ENCODE results near the gene SREBF2. TPM values are rescaled to one million over a fixed set of nuclear protein-coding genes. Genes with fewer than 3 reads are reported as not detected.
"Not testable (repeated sequence)": the region's sequence is repeated elsewhere in the genome, so short reads cannot be mapped to it uniquely, and the experiment has no call there.

SREBF2 gene
- total RNA-seq, 1 donor from 2014 or later = 108 TPM

- no peaks in the 10 kb centered on the region for H3K36me3 ChIP-seq (ENCODE audit: control insufficient read depth, insufficient read depth, low read length)
- H3K27me3 ChIP-seq (ENCODE audit: control insufficient read depth, insufficient read depth, low read length) = no peaks in the 10 kb centered on the region
- peak overlapping the region; percentile 84 for H3K4me3 ChIP-seq (ENCODE audit: low read depth, low read length)
- DNase-seq (ENCODE audit: low read depth) = no peak
- no peak for TF ChIP-seq CTCF (IDR thresholded peaks at IDR 0.05; ENCODE audit: insufficient read depth, low read length, poor library complexity, severe bottlenecking)
Observed at GRCh38 chr22:41833369-41834004, 582 bp downstream of the SREBF2 start.

GRCh38 chr22:41834005-41834944, 1.4 kb downstream of the SREBF2 start:
- Histone ChIP-seq H3K4me3 (ENCODE audit: low read depth, low read length) (peak overlapping the region; percentile 84), H3K27me3 (ENCODE audit: control insufficient read depth, insufficient read depth, low read length) (no peaks in the 10 kb centered on the region), H3K36me3 (ENCODE audit: control insufficient read depth, insufficient read depth, low read length) (peaks cover 1% of the 10 kb centered on the region)
- no peak for DNase-seq (ENCODE audit: low read depth)
- TF ChIP-seq CTCF (IDR thresholded peaks at IDR 0.05; ENCODE audit: insufficient read depth, low read length, poor library complexity, severe bottlenecking) = no peak

GRCh38 chr22:41835462-41835861, 2.6 kb downstream of the SREBF2 start:
- not testable (repeated sequence) for H3K36me3 ChIP-seq (ENCODE audit: control insufficient read depth, insufficient read depth, low read length); DNase-seq (ENCODE audit: low read depth); H3K4me3 ChIP-seq (ENCODE audit: low read depth, low read length); H3K27me3 ChIP-seq (ENCODE audit: control insufficient read depth, insufficient read depth, low read length)

- H3K4me3 ChIP-seq (ENCODE audit: low read depth, low read length) = no peak overlapping the region
- no peak for TF ChIP-seq CTCF (IDR thresholded peaks at IDR 0.05; ENCODE audit: insufficient read depth, low read length, poor library complexity, severe bottlenecking)
- peaks cover 2% of the 10 kb centered on the region for H3K36me3 ChIP-seq (ENCODE audit: control insufficient read depth, insufficient read depth, low read length)
- DNase-seq (ENCODE audit: low read depth) = no peak
- H3K27me3 ChIP-seq (ENCODE audit: control insufficient read depth, insufficient read depth, low read length) = no peaks in the 10 kb centered on the region
Observed at GRCh38 chr22:41836551-41836950, 3.6 kb downstream of the SREBF2 start.

GRCh38 chr22:41838842-41839618, 6.1 kb downstream of the SREBF2 start:
- Histone ChIP-seq H3K27me3 (ENCODE audit: control insufficient read depth, insufficient read depth, low read length) (no peaks in the 10 kb centered on the region), H3K4me3 (ENCODE audit: low read depth, low read length) (no peak overlapping the region), H3K36me3 (ENCODE audit: control insufficient read depth, insufficient read depth, low read length) (peaks cover 2% of the 10 kb centered on the region)
- no peak for TF ChIP-seq CTCF (IDR thresholded peaks at IDR 0.05; ENCODE audit: insufficient read depth, low read length, poor library complexity, severe bottlenecking)
- DNase-seq (ENCODE audit: low read depth) = no peak

- TF ChIP-seq CTCF (IDR thresholded peaks at IDR 0.05; ENCODE audit: insufficient read depth, low read length, poor library complexity, severe bottlenecking) = no peak
- no peak for DNase-seq (ENCODE audit: low read depth)
- Histone ChIP-seq H3K27me3 (ENCODE audit: control insufficient read depth, insufficient read depth, low read length) (no peaks in the 10 kb centered on the region), H3K36me3 (ENCODE audit: control insufficient read depth, insufficient read depth, low read length) (peaks cover 2% of the 10 kb centered on the region), H3K4me3 (ENCODE audit: low read depth, low read length) (no peak overlapping the region)
Observed at GRCh38 chr22:41840216-41840615, 7.3 kb downstream of the SREBF2 start.

Data from kidney epithelial cell (primary cell).